Fibroblast of skin of left biceps (primary cell): Measurements from ENCODE around the gene WDR77.

Experiments used
- DNase-seq, 2 experiments: peaks; one replicate each; pipeline ENCODE4 v3.0.0-alpha.2; 2013; ENCODE audit warnings: low read depth in 2 of 2

Gene WDR77

DNA sequence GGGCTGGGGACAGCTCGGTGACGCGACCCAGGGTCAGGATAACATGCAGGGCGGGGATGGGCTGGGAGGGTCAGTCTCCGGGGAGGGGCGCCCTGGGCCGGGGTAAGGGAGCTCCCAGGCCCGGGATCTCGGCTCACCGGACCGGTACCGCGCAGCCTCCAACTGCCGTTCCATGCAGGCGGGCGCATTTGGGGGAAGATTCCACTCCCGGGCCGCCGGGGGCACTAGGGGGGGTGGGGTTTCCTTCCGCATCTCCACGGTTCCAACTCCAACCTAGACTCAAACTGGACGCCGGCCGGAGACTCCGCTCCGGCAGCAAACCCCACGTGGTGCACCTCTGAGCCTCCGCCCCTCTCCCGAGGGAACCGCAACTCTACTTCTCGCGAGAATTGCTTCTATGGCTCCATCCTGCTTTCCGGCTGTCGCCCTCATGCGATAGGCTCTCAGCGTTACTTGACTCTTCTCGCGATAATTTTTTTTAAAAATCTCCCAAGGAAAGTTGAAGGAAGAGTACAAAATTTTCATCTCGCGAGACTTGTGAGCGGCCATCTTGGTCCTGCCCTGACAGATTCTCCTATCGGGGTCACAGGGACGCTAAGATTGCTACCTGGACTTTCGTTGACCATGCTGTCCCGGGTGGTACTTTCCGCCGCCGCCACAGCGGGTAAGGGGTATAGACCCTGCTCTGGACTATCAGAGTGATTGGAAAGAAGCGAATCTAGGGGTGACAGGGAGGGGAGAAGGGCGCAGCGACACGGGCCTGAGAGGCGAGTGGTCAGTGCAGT, at the start of gene WDR77, which contains the start of gene ATP5PB:
Gene WDR77, minus strand, starts transcription at position 339 of the 785 bp plus-strand sequence. Its CDS starts 87 bp downstream, at position 252.
Gene ATP5PB, plus strand, starts transcription at position 547 of the 785 bp plus-strand sequence. Its CDS starts 78 bp downstream, at position 625.
- peak; percentile 98 to 99 for DNase-seq

DNA sequence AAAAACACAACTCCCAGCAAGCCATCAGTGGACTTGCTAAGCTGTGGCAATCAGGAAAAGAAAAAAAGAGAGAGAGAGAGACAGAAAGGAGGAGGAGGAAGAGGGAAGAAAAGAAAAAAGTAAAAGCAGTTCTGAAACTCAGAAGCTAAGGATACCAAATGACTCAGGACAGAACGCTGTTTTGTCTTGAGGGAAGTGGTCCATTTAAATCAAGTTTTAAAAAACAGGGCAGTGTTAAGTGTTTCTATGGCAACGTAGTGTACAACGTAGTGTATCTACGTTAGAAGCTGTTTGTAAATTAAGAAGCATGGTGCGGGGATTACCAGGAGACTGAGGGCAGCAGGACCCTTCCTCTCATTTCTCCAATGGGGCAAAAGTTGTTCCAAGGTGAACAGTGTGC, 48.5 kb upstream of the WDR77 start:
- no peak for DNase-seq

DNA sequence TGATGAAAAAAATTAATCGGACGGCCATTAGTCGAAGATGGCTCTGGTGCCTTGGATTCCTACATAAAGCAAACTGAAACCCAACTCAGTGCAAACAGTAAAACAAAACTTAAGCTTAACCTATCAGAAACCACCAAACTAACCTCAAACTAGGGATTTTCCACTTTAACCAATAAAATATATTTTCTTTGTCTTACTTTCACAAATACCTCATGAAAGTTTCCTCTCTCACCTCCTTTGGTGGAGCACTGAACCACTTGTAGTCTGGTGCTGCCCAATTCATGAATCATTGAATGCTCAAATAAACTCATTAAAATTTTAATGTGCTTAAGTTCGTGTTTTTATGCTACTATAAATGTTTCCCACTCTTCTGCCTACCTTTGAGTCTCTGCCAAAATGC, 47.3 kb upstream of the WDR77 start:
- DNase-seq = no peak

DNA sequence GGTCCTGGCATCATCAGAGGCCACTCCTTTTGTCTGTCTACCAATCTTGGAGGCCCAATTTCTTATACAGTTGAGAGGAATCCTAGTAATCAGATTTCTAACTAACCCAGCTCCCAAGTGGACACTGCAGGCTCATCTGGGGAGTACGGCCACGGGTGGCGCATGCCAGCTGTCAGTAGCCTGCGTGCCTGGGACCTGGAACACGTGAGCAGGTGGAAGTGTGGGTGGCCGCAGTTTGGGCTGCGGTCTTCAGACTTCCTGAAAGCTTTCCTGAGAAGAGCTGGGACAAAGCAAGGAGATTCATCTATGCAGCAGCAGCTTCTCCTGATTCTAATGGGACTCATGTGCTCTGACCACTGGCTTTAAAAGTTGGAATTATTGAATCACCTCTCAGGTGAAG, 42.0 kb upstream of the WDR77 start:
- DNase-seq = no peak

DNA sequence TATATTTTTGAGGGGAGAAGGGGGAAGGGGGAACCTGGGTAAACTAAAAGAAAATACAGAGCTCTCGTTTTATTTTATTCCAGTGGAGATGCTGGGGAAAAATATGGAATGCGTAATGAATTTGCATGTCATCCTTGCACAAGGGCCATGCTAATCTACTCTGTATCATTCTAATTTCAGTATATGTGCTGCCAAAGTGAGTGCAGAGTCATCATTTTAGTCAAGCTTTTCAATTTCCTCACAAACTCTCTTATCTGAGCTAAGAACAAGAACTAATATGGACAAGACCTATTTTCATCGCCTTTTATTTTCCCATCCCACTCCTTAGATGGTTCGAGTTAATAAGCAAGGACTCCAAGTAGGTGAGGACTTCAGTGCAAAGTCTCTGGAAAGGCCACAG, 41.2 kb upstream of the WDR77 start:
- DNase-seq = no peak

DNA sequence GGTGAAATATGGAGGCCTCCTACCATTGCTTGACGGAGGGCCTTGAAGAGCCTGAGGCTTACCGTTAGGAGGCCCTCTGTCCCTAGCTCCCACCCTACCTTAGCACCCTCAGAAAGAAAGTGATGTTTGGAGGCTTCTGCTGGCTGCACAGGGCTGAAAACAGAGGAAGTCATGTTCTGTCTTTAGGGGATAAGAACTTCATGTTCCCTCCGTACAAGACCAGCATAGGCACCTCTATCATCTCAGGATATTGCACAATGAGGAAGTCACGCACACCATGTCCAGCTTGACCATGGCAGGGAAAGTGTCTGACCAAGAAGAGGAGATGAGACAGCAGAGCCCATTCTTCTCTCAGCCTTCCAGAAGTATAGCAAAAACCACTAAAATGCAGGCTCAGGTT, 40.5 kb upstream of the WDR77 start:
- DNase-seq = no peak

DNA sequence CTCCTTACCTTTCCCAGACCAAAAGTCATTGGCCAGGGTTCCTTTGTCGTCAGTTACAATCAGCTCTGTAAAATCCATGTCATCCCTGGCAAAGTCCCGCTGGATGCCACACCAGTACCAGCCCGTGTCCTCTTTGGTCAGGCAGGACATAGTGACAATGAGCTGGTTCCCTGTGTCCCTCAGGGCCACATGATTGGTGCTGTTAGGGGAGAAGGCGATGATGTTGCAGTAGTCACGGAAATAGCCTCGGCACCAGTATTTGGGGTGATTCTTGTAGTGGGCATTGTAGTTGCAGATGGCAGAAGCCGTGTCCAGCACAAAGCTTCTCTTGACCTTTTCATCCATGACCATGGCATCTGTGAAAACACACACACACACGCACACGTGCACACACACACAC, 39.6 kb upstream of the WDR77 start:
- no peak for DNase-seq

DNA sequence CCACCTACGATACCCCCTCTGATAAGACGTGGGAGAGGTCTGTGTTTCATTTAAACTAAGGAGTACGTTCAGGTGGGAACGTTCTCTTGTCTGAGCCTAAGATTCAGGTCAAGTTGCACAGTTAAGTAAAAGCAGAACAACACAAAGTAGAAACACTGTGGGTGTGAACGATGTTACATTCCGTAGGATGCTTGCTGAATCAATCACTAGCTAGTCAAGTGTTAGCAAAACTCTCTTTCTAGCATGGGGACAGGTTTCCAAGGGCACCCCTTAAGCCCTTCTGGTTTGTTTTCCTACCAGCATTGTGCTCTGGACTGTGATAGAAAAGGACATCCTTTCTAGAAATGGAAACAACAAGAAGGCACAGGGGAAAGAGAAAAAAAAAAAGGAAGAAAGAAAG, 38.1 kb upstream of the WDR77 start:
- no peak for DNase-seq

DNA sequence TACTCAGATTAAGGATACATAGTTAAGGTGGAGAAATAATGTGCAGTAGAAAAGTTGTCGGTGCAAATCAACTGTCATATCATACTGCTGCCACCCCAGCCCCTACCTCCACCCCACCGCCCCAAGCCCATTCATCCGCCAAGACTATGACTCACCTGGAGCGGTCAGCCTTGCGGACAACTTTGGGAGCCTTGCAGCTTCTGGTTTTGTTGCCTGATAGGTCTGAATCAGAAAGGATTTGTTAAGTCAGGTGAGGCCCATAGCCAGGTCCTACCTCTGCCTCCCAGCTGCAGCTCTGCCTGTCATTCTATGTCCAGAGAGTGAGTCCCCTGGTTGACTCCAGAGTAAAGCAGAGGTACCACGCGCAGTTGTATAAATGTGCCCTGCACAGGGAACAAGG, 37.4 kb upstream of the WDR77 start:
- no peak for DNase-seq

DNA sequence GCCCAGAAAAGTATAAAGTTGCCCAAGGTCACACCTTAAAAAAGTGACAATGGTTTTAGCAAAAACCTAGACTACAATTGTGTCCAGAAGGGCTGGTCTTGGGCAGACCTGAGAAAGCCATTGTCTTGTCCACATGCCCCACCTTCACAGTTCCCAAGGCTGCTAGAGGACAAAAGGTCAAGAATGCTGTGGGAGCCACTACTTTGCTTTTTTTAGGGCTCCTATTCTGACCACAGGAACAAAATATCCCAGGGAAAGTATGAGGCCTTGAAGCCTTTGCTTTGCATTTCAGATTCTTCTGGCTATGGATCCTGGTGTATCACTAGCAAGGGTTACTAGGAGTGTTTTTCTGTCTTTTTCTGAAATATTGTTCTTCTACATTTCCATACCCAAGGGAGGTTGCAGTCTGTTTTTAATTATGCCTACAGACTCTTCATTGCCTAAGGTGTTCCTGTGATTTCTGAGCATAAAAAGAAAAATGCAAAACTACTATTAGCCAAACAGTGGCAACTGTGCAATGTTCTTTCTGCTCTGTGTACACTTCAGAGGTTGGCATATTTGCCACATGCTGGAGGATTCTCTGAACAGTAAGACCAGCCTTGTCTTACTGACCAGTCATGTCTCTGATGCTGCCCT, 35.5 kb upstream of the WDR77 start:
- no peak for DNase-seq

DNA sequence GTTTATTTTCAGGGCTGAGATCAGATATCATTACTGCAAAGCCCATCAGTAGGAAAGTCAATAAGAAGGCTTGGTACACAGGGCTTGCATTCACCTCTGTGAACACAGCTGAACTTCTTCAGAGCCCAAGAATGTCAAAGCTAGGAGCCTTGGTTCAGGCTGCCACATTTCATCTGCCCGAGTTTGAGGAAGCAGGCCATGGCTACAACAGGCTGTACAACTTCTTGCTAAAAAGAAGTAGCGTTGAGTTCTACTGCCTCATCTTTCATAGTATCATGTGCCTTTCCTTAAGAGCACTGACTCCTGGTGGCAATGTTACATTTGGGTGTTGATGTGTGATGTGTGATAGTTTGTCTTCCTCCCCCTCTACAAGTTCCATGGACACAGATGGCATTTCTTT, 34.8 kb upstream of the WDR77 start:
- no peak for DNase-seq

DNA sequence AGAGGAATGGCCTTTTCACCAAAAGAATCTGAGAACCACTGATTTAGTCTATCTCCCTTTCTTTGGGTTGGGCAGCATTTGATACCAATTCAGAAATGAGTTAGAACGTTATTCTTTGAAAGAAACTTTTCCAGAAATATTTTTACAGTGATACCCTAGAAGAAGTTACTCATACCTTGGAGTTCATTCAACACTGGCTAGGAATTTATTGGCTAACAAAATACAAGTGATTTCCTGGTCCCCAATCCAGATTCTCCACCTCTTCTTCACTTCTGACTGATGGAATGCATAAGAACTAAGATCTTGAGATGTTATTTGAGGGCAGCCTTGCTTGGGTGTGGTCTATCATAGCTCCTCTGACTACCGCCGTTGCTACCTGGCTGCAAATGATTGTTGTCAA, 34.1 kb upstream of the WDR77 start:
- no peak for DNase-seq

DNA sequence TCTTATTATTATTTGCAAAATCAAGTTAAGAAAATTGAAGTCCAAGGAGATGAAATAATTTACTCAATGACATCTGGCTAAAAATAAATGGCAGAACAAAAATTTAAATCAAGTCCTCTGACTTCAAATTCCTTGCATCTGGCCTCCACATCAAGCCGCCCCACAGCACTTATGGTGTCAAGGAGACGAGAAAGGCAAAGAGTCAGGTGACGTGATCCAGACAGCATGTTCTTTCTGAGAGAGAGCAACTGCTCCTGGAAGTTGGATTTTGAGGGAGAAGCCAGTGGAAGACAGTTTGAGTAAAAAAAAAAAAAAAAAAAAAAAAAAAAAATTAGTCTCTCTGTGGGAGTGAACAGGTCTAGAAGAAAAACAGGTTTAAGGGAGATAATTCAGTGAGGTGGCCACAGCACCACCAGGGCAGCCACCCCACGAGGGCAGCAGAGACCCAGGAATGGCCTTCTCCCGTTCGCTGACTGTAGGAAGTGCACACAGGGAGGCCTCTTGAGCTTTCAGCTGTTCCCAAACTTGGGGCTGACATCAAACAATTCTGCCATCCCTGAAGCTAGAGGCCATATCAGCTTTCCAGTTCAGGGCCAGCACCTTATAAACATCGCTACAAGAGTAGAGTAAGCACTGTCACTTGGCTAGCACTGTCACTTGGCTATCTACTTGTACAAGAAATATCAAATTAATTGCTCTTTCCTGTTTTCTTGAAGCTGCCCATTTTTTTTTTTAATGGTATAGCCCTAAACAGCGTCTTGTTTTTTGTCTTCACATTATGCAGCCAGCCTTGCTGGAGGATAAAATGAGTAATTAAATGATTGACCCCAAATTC, 32.5 kb upstream of the WDR77 start:
- DNase-seq = no peak

DNA sequence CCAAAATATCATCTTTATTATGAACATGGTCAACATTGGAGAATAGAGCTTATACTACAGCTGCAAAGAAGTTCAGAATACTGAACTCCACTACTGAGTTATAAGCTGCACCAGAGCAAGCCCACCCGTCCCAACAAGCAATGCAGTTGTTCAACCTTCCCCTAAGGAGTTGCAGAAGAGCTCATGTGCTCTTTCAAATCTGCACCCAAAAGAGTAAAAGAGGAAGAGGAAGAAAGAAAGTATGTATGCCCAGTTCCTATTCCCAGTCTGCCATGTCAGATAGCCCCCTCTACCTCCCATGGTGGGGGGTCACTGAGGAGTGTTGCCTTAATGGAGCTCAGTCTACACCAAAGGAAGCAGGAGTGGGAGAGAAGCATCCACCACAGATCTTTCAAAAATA, 31.6 kb upstream of the WDR77 start:
- no peak for DNase-seq

DNA sequence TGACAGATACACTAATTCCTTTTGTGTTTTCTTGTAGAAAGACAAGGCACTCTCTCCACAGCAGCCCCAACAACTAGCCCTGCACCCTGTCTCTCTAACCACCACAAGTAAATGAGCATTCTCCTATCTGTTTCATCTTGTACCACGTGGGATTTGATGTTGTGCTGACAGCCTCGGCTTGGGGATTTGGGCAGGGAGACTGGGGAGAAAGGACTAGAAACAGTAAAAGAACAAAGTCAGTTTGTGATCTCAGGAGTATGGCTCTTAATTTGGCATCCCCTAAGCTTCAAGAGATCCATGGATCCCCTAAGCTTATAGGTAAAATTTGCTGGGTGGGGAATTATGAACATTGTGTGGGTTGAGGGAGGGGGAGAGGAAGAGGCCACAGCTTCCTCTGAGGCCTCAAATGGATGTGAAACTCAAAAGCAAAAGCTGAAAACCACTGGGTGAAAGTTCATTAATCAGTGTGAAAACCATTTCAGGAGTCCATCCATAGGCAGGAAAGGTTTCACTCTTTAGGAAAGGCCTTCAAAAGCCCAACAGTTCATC, 27.8 kb upstream of the WDR77 start:
- no peak for DNase-seq

DNA sequence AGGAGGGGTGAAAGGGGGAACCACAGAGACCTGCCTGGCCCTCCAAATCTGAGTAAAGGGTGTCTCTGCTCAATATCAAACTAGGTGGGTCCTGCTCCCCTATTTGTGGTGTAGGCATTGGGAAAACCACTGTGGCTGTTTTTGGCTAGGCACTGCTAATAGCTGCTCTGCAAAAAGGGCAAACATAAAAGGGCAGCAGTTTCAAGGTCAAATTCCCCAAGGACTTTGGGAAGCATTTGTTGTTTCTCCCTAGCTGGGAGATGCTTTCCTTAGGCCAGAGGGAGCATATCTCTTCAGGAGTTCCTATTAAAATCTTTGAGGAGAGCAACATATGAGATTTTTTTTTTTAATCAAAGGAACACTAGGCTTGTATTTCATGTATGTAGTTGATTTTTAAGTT, 27.2 kb upstream of the WDR77 start:
- DNase-seq = no peak

DNA sequence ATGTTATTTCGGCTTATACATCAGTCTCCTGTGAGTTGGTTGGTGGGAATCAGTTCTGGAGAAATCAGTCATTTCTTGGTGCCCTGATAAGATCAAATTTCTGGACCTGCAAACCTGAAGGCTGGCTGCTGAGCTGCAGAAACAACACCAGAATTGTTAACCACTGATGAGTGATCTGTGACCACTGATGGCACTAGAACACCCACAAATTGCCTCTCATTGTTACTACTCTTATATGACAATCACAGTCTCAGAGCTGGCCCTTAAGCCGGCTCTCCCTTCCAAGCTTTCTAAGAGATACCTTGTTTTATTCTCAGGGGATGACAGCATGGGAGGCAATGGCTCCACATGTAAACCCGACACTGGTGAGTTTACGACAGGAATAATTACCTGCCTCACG, 26.6 kb upstream of the WDR77 start:
- DNase-seq = no peak

DNA sequence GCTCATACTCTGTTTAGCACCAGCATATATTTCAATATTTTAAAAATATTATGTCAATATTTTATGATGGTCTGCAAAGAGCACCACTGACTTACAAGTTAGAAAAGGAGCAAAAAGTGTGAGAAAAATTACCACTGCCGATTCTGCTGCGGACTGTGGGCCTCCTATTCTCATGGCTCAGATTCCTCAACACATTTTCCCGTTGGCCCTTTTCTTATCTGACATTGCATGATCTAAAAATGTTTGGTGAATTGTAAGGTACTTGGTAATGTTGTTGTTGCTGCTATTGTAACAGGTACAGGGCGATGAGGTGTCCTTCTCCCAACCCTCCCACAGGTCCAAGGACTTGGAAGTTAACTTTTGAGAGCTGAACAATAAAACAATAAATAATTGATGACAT, 25.5 kb upstream of the WDR77 start:
- no peak for DNase-seq

DNA sequence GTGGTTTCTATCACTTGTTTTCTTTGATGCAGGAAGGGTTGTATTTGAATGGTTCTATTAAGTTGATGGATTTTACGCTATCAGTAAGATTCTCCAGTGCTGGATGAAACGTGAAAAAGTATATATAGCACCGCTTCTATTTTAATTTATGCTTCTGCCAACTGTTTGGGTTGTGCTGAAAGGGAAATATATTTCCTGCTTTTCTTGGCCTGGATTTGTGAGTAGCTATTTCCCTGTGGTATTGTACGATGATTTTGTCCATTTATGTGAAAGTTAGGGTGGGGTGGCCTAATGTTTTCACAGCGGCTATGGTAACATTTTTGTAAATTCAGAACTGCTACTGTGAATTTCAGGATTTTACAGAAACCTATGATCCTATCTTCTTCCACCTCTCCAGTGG, 25.1 kb upstream of the WDR77 start:
- no peak for DNase-seq

DNA sequence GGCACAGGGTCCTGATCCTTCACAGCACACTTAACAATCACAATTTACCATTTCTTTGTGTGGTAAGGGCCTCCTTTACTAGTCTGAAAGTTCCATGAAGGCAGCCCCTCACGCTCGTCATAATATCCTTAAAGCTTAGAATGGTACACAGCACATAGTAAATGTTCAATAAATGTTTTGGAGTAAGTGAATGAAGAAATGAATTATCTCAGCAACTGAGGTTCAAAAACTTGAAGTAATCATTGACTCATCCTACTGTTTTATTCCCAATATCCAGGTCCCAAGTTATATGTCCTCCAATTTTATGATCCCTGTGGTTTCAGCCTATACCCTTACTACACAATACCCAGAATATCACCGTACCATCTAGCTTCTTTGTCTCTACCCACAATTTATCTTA, 22.5 kb upstream of the WDR77 start:
- DNase-seq = no peak

DNA sequence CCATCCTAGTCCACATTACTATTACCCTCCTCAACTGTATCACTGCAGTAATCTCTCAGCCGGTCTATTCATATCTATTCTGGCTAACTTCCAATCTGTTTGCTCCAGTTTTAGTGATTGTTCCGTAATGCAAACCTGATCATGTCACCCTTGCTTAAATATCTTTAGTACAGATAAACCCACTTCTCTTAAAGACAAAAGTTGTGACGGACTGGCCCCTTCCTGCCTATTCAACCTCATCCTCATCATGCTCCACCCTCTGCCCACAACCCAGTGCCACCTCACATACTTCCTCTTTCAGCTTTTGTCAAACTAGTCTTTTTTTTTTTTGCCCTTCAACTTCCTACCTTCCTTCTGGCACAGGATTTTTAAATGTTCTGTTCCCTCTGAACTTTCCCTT, 22.0 kb upstream of the WDR77 start:
- DNase-seq = no peak

DNA sequence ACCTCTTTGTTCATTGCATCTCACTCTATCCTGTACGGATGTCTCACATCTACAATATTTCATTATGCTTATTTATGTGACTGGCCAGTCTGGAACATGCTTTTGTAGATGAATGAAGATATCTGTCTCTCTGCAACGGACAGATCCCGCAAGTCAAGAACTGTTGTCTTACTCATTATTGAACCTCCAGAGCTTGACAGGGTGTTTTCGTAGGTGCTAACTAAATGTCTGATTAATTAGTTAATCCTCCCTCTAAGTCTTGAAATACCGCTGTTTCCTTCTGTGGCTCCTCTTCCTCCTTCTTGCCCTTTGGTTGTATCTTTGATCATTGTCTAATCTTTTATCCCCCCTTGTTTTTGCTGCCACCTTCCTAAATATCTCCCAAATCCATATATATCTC, 21.5 kb upstream of the WDR77 start:
- no peak for DNase-seq
